ENCODE measurements around the gene DYNC1H1. TPM values are rescaled to one million over a fixed set of nuclear protein-coding genes. Genes with fewer than 3 reads are reported as not detected.

Gene DYNC1H1
- total and polyA plus RNA-seq, 2 experiments from 2014 or later: 141 to 405 TPM

DNA sequence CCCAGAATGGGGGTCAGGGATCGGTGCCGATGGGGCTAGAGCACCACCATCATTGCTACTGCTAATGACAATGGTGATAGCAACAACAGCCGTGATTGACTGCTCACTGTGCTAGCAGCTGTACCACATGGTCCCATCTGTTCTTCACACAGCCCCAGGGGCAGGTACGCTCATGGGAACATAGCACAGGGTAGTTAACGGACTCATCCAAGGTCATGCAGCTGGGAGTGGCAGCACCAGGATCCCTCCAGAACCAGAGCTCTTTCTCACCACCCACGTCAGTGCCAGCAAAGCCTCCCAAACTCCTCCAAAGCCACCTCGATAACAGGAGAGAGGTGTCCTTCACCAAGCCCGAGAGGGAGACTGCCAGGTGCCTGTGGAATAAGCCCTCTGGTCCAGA is 11.2 kb upstream of the DYNC1H1 start:
- TF ChIP-seq CTCF (IDR thresholded peaks at IDR 0.05; ENCODE audit: poor library complexity) (no peak), EZH2phosphoT487 (IDR thresholded peaks at IDR 0.05; ENCODE audit: low read depth, severe bottlenecking, unreplicated experiment) (no peak), EZH2 (IDR thresholded peaks at IDR 0.05; ENCODE audit: borderline replicate concordance) (no peak)
- 78% methylated on average over 8 of the region's 8 CpGs for WGBS (ENCODE audit: low lambda C conversion rate, missing lambda C conversion rate)
- Histone ChIP-seq H3K4me1 (ENCODE audit: insufficient read depth) (peaks cover 7% of the 10 kb centered on the region), H3K4me3 (no peak overlapping the region), H3K9me2 (replicated peaks; ENCODE audit: insufficient read depth) (no peaks in the 10 kb centered on the region), H3K4me2 (no peak overlapping the region), H3K9me3 (ENCODE audit: low read depth) (no peaks in the 10 kb centered on the region), H4K20me1 (ENCODE audit: insufficient read depth, poor library complexity, severe bottlenecking) (no peaks in the 10 kb centered on the region), H3K27ac (no peak overlapping the region), H2AFZ (no peak overlapping the region), H3K79me2 (peaks cover 16% of the 10 kb centered on the region), H3K36me3 (replicated peaks; ENCODE audit: insufficient read depth, low read depth) (no peaks in the 10 kb centered on the region), H3K27me3 (no peaks in the 10 kb centered on the region)
- no peak for DNase-seq (ENCODE audit: low spot score)

- no peaks in the 10 kb centered on the region for H4K20me1 ChIP-seq (ENCODE audit: insufficient read depth, poor library complexity, severe bottlenecking)
- no peak overlapping the region for H2AFZ ChIP-seq
- H3K27ac ChIP-seq: no peak overlapping the region
- H3K9me2 ChIP-seq (replicated peaks; ENCODE audit: insufficient read depth): no peaks in the 10 kb centered on the region
- no peaks in the 10 kb centered on the region for H3K9me3 ChIP-seq (ENCODE audit: low read depth)
- 85% methylated on average over 6 of the region's 6 CpGs for WGBS (ENCODE audit: low lambda C conversion rate, missing lambda C conversion rate)
- no peaks in the 10 kb centered on the region for H3K36me3 ChIP-seq (replicated peaks; ENCODE audit: insufficient read depth, low read depth)
- H3K79me2 ChIP-seq: peaks cover 6% of the 10 kb centered on the region
- no peak for DNase-seq (ENCODE audit: low spot score)
- H3K27me3 ChIP-seq: no peaks in the 10 kb centered on the region
- no peak overlapping the region for H3K4me2 ChIP-seq
- no peak for TF ChIP-seq EZH2 (IDR thresholded peaks at IDR 0.05; ENCODE audit: borderline replicate concordance)
- no peak overlapping the region for H3K4me3 ChIP-seq
- H3K4me1 ChIP-seq (ENCODE audit: insufficient read depth): no peaks in the 10 kb centered on the region
Measured at GRCh38 chr14:101954501-101954900, 9.9 kb upstream of the DYNC1H1 start.

GRCh38 chr14:101955695-101956161 is 8.6 kb upstream of the DYNC1H1 start:
- no peak overlapping the region for H3K27ac ChIP-seq
- H3K79me2 ChIP-seq: no peaks in the 10 kb centered on the region
- no peak overlapping the region for H3K4me2 ChIP-seq
- 92% methylated on average over 33 of the region's 34 CpGs for WGBS (ENCODE audit: low lambda C conversion rate, missing lambda C conversion rate)
- no peaks in the 10 kb centered on the region for H3K4me1 ChIP-seq (ENCODE audit: insufficient read depth)
- no peaks in the 10 kb centered on the region for H4K20me1 ChIP-seq (ENCODE audit: insufficient read depth, poor library complexity, severe bottlenecking)
- H3K36me3 ChIP-seq (replicated peaks; ENCODE audit: insufficient read depth, low read depth): no peaks in the 10 kb centered on the region
- H3K4me3 ChIP-seq: no peak overlapping the region
- no peak for TF ChIP-seq EZH2 (IDR thresholded peaks at IDR 0.05; ENCODE audit: borderline replicate concordance)
- no peak for TF ChIP-seq CTCF (IDR thresholded peaks at IDR 0.05; ENCODE audit: poor library complexity)
- no peak for TF ChIP-seq EZH2phosphoT487 (IDR thresholded peaks at IDR 0.05; ENCODE audit: low read depth, severe bottlenecking, unreplicated experiment)
- H3K9me3 ChIP-seq (ENCODE audit: low read depth): no peaks in the 10 kb centered on the region
- DNase-seq (ENCODE audit: low spot score): no peak
- H3K27me3 ChIP-seq: no peaks in the 10 kb centered on the region
- H2AFZ ChIP-seq: no peak overlapping the region
- no peaks in the 10 kb centered on the region for H3K9me2 ChIP-seq (replicated peaks; ENCODE audit: insufficient read depth)

DNA sequence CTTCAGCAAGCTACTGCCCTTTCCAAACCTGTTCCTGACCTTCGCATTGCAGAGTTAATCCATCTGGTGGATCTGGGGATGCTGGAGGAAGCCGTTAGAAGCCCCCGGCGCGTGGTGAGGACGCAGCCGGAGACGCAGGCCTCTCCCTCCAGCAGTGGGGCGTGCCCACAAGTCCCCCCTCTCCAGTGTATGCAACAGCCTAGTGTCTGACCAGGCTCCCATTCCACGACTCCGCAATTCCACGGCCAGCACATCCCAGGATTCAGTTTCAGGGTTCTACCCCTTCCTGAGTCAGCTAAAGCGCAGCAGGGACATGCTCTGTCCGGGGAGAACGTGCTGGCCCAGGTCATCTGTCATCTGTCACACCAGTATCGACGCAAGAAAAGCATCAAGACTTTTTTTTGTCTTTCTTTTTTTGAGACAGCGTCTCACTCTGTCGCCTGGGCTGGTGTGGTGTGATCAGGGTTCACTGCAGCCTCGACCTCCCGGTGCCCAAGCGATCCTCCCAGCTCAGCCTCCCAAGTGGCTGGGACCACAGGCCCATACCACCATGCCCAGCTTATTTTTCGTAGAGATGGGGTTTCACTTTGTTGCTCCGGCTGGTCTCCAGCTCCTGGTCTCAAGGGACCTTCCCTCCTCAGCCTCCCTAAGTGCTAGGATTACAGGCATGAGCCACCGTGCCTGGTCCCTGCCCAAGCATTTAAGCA is 8.0 kb upstream of the DYNC1H1 start:
- WGBS (ENCODE audit: low lambda C conversion rate, missing lambda C conversion rate): 80% methylated on average over 25 of the region's 25 CpGs
- DNase-seq (ENCODE audit: low spot score): no peak
- H3K4me1 ChIP-seq (ENCODE audit: insufficient read depth): peaks cover 2% of the 10 kb centered on the region
- no peaks in the 10 kb centered on the region for H4K20me1 ChIP-seq (ENCODE audit: insufficient read depth, poor library complexity, severe bottlenecking)
- no peak overlapping the region for H3K27ac ChIP-seq
- no peaks in the 10 kb centered on the region for H3K36me3 ChIP-seq (replicated peaks; ENCODE audit: insufficient read depth, low read depth)
- no peak overlapping the region for H3K4me2 ChIP-seq
- H3K4me3 ChIP-seq: no peak overlapping the region
- no peak overlapping the region for H2AFZ ChIP-seq
- no peaks in the 10 kb centered on the region for H3K27me3 ChIP-seq
- no peak for TF ChIP-seq CTCF (IDR thresholded peaks at IDR 0.05; ENCODE audit: poor library complexity)
- TF ChIP-seq EZH2 (IDR thresholded peaks at IDR 0.05; ENCODE audit: borderline replicate concordance): no peak
- TF ChIP-seq EZH2phosphoT487 (IDR thresholded peaks at IDR 0.05; ENCODE audit: low read depth, severe bottlenecking, unreplicated experiment): no peak
- no peaks in the 10 kb centered on the region for H3K9me3 ChIP-seq (ENCODE audit: low read depth)
- no peaks in the 10 kb centered on the region for H3K79me2 ChIP-seq
- H3K9me2 ChIP-seq (replicated peaks; ENCODE audit: insufficient read depth): no peaks in the 10 kb centered on the region

Data from hepatocyte (in vitro differentiated cells).